A549 (cell line): ENCODE results near the gene ESR2. TPM values are rescaled to one million over a fixed set of nuclear protein-coding genes. Genes with fewer than 3 reads are reported as not detected.

Experiments used
- ATAC-seq, 2 experiments: fragments of 200-7000 bp in 1 of 2; fragments of >200 bp in 1 of 2; cut with Nextera tagmentation in 1 of 2; cut with Tn5 transposase in 1 of 2; 3 replicates each; pipeline versions ENCODE4 v1.8.0 to v1.9.1; 2018 to 2020; ENCODE audit warnings: mild to moderate bottlenecking in 1 of 2, moderate library complexity in 1 of 2
- CTCF ChIA-PET: fragments of 300-600 bp; sonication (Branson Sonifier 250); formaldehyde crosslinking; extraction: SDS; loops from one replicate; lab custom pipeline; 2021; ENCODE audit warnings: antibody characterized with exemption, inconsistent platforms; lab: Yijun Ruan, JAX
- POLR2A ChIA-PET: fragments of 350-600 bp; formaldehyde crosslinking; extraction: SDS; loops from one replicate; lab custom pipeline; 2021; ENCODE audit warnings: antibody characterized with exemption, inconsistent platforms; lab: Yijun Ruan, JAX
- DNase-seq, 2 experiments: peaks; one replicate each; pipeline versions ENCODE4 v3.0.0 to v3.0.0-alpha.2; 2011 to 2016; ENCODE audit warnings: low read depth in 1 of 2, low spot score in 1 of 2
- FAIRE-seq: peaks from 2 replicates; lab custom pipeline; 2011; peaks lifted over from hg19 to GRCh38; lab: Jason Lieb, UNC
- H3K27ac ChIP-seq, 2 experiments: fragments of >200 bp; sonication (Bioruptor Twin); formaldehyde crosslinking; 3 replicates each; pipeline ENCODE4 v1.5.1; 2016 to 2017
- H3K4me1 ChIP-seq: fragments of >200 bp; sonication (Bioruptor Twin); formaldehyde crosslinking; 3 replicates; pipeline ENCODE4 v1.6.1; 2016
- H3K4me2 ChIP-seq: fragments of >200 bp; sonication (Bioruptor Twin); formaldehyde crosslinking; 3 replicates; pipeline ENCODE4 v1.6.1; 2016
- H3K4me3 ChIP-seq: fragments of >200 bp; sonication (Bioruptor Twin); formaldehyde crosslinking; 3 replicates; pipeline ENCODE4 v1.5.1; 2016
- H3K9me3 ChIP-seq: fragments of >200 bp; sonication (Bioruptor Twin); formaldehyde crosslinking; 3 replicates; pipeline ENCODE4 v1.6.1; 2016
- CHD2 ChIP-seq: fragments of 150-350 bp; IDR thresholded peaks from 2 replicates; pipeline ENCODE4 v1.6.1; 2014; ENCODE audit warnings: low read length; ENCODE audit not compliant: partially characterized antibody
- EHMT2 ChIP-seq: fragments of 200-600 bp; sonication (generic); IDR thresholded peaks from 2 replicates; pipeline ENCODE4 v1.6.1; 2016; ENCODE audit warnings: antibody characterized with exemption, low read depth, mild to moderate bottlenecking, moderate library complexity
- ESRRA ChIP-seq: fragments of 150-350 bp; IDR thresholded peaks from 2 replicates; pipeline ENCODE4 v1.6.1; 2014; ENCODE audit warnings: mild to moderate bottlenecking, low read length, borderline replicate concordance
- FOSB ChIP-seq: fragments of 250-450 bp; sonication (Bioruptor Pico); IDR thresholded peaks from 2 replicates; pipeline ENCODE4 v1.5.0; 2020; ENCODE audit warnings: mild to moderate bottlenecking, moderate library complexity
- FOSL2 ChIP-seq, 2 experiments: fragments of 450-650 bp in 1 of 2; fragments of >200 bp in 1 of 2; sonication (Bioruptor Twin) in 1 of 2; formaldehyde crosslinking; IDR thresholded peaks; 2 replicates each; pipeline versions ENCODE4 v1.5.0 to v1.6.1; 2016 to 2020; ENCODE audit warnings: mild to moderate bottlenecking in 1 of 2, moderate library complexity in 1 of 2
- FOXS1 ChIP-seq: fragments of 250-450 bp; sonication (Bioruptor Pico); IDR thresholded peaks from 2 replicates; pipeline ENCODE4 v1.5.0; 2020; ENCODE audit warnings: mild to moderate bottlenecking, moderate library complexity
- HDAC2 ChIP-seq: fragments of 200-600 bp; sonication (generic); IDR thresholded peaks from 2 replicates; pipeline ENCODE4 v1.6.1; 2016
- HOXA7 ChIP-seq: fragments of 250-450 bp; sonication (Bioruptor Pico); IDR thresholded peaks from 2 replicates; pipeline ENCODE4 v1.5.0; 2020; ENCODE audit warnings: mild to moderate bottlenecking, moderate library complexity
- JUNB ChIP-seq: fragments of >200 bp; sonication (Bioruptor Twin); formaldehyde crosslinking; IDR thresholded peaks from 2 replicates; pipeline ENCODE4 v1.6.1; 2016
- KDM1A ChIP-seq: fragments of 200-600 bp; sonication (generic); IDR thresholded peaks from 2 replicates; pipeline ENCODE4 v1.6.1; 2016; ENCODE audit warnings: low read depth, mild to moderate bottlenecking
- MAFK ChIP-seq: fragments of 450-650 bp; IDR thresholded peaks from 2 replicates; pipeline ENCODE4 v1.6.1; 2014; ENCODE audit not compliant: partially characterized antibody
- NFE2L2 ChIP-seq: fragments of 150-350 bp; conservative IDR thresholded peaks from 2 replicates; pipeline ENCODE4 v1.6.1; 2014; ENCODE audit warnings: low read length
- NPAS2 ChIP-seq: fragments of 250-450 bp; sonication (Bioruptor Pico); IDR thresholded peaks from 2 replicates; pipeline ENCODE4 v1.8.0; 2022; ENCODE audit warnings: mild to moderate bottlenecking, moderate library complexity, borderline replicate concordance
- RAD21 ChIP-seq, 2 experiments: fragments of >200 bp in 1 of 2; sonication (Bioruptor Twin) in 1 of 2; formaldehyde crosslinking in 1 of 2; IDR thresholded peaks in 1 of 2; conservative IDR thresholded peaks in 1 of 2; 2 replicates in 1 of 2; 3 replicates in 1 of 2; pipeline ENCODE4 v1.6.1; 2012 to 2018; ENCODE audit warnings: inconsistent platforms in 1 of 2
- RCOR1 ChIP-seq: fragments of 150-350 bp; IDR thresholded peaks from 2 replicates; pipeline ENCODE4 v1.6.1; 2014; ENCODE audit warnings: antibody characterized with exemption, low read length, low read depth
- ZC3H11A ChIP-seq: fragments of 450-650 bp; IDR thresholded peaks from 2 replicates; pipeline ENCODE4 v1.6.1; 2014; ENCODE audit warnings: antibody characterized with exemption, mild to moderate bottlenecking
- ZFP36 ChIP-seq: fragments of 450-650 bp; IDR thresholded peaks from 2 replicates; pipeline ENCODE4 v1.6.1; 2014; ENCODE audit warnings: borderline replicate concordance; ENCODE audit not compliant: partially characterized antibody
- WGBS: methylation state at CpG from one replicate; pipeline ENCODE4 v1.1.6; 2017; ENCODE audit errors: missing lambda C conversion rate; 5-methylcytosine and 5-hydroxymethylcytosine counted together
- polyA plus RNA-seq, 4 experiments: library from polyadenylated mRNA; depleted of rRNA in 3 of 4; stranded (reverse); fragments of >200 nt; fragmentation: RNase III in 1 of 4; extraction: RNeasy Plus Mini Kit Qiagen cat#74134 plus additional on column Dnase treatment in 1 of 4; gene quantifications; 2 replicates in 3 of 4; 3 replicates in 1 of 4; pipeline ENCODE4 v1.2.3, GENCODE V29; 2011 to 2017
- TF ChIP-seq, protein P1 (sequence below): fragments of 250-450 bp; sonication (Bioruptor Pico); IDR thresholded peaks from 2 replicates; pipeline ENCODE4 v1.5.0; 2020; ENCODE audit warnings: low read depth, mild to moderate bottlenecking, moderate library complexity
- TF ChIP-seq, protein P2 (sequence below): fragments of 250-450 bp; sonication (Bioruptor Pico); IDR thresholded peaks from 2 replicates; pipeline ENCODE4 v1.5.0; 2021; ENCODE audit warnings: mild to moderate bottlenecking, moderate library complexity, borderline replicate concordance
- TF ChIP-seq, protein P3 (sequence below): IDR thresholded peaks from 2 replicates; pipeline ENCODE4 v1.6.1; 2012

The ESR2 gene
- polyA plus RNA-seq, 2 of the 4 experiments (the other 2 are of a cell fraction) = 0.05 to 0.06 TPM

DNA sequence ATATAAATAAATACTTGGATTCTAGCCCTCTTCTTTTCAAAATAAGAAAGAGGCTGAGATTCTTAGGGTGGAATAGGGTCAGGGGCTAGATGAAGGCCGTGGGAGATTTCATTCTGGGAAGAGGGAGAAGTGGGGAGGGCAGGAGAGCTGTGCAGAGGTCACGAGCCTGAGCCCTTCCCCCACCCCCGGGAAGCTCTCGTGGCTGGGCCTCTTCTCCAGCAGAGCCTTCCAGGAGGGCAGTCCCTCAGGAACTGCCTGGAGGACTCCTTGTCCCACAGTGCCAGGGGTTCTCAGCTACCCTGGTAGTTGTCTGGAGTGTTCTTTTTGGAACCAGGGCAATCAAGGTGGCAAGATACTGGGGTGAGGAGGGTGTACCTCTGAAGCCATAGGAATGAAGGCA is 94.0 kb downstream of the ESR2 start:
- 64% methylated on average over 4 of the region's 4 CpGs for WGBS
- FAIRE-seq = no peak
- POLR2A ChIA-PET = no interaction called here
- CTCF ChIA-PET = interaction anchor here (0.6 to 1.1 kb wide), 3 partner anchors 31 to 279 kb away, joined by 3 to 4 read pairs (median 4); no protein-coding TSS in a partner anchor
- H3K4me1 ChIP-seq = no peaks in the 10 kb centered on the region
- H3K9me3 ChIP-seq = no peaks in the 10 kb centered on the region
- TF ChIP-seq ZC3H11A (no peak), FOSB (CRISPR knock-in tag) (no peak)
- TF ChIP-seq, protein P1, sequence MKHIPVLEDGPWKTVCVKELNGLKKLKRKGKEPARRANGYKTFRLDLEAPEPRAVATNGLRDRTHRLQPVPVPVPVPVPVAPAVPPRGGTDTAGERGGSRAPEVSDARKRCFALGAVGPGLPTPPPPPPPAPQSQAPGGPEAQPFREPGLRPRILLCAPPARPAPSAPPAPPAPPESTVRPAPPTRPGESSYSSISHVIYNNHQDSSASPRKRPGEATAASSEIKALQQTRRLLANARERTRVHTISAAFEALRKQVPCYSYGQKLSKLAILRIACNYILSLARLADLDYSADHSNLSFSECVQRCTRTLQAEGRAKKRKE (CRISPR knock-in tag) = no peak
- TF ChIP-seq, all 56 proteins: peak for 0
- Histone ChIP-seq H3K27ac (no peak overlapping the region), H3K4me2 (no peak overlapping the region), H3K4me3 (no peak overlapping the region)
- DNase-seq = no peak
- ATAC-seq = no peak

DNA sequence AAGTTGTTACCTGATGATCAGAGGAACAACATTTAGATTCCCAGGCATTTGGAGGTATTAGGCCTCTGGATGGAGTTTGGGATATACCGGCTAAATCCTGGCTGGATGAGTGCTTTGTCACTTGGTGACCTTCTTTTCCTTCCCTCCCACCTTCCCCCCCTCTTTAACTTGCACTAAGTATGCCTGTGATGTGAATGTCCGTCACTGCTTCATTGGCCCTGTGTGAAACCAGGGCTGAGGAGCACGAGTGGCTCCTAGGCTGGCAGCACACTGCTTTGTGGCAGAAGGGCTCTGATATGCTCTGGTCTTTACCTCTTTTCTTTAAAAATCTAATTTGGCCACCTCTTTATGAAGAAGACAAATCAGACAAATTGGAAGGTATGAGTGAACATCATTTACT is 95.7 kb downstream of the ESR2 start:
- Histone ChIP-seq H3K4me3 (no peak overlapping the region), H3K4me2 (no peak overlapping the region), H3K4me1 (peaks cover 15% of the 10 kb centered on the region), H3K27ac (no peak overlapping the region), H3K9me3 (no peaks in the 10 kb centered on the region)
- FAIRE-seq (no peak), ATAC-seq (no peak), DNase-seq (no peak)
- TF ChIP-seq HDAC2 = no peak
- no peak for TF ChIP-seq ESRRA
- TF ChIP-seq FOSL2 (IDR thresholded peaks at IDR 0.05) = no peak
- no peak for TF ChIP-seq FOSL2 (CRISPR knock-in tag; IDR thresholded peaks at IDR 0.05)
- TF ChIP-seq MAFK = no peak
- no peak for TF ChIP-seq KDM1A
- TF ChIP-seq NPAS2 = no peak
- TF ChIP-seq, protein P2, sequence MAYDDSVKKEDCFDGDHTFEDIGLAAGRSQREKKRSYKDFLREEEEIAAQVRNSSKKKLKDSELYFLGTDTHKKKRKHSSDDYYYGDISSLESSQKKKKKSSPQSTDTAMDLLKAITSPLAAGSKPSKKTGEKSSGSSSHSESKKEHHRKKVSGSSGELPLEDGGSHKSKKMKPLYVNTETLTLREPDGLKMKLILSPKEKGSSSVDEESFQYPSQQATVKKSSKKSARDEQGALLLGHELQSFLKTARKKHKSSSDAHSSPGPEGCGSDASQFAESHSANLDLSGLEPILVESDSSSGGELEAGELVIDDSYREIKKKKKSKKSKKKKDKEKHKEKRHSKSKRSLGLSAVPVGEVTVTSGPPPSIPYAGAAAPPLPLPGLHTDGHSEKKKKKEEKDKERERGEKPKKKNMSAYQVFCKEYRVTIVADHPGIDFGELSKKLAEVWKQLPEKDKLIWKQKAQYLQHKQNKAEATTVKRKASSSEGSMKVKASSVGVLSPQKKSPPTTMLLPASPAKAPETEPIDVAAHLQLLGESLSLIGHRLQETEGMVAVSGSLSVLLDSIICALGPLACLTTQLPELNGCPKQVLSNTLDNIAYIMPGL (CRISPR knock-in tag) = no peak
- ChIA-PET POLR2A (no interaction called here), CTCF (interaction anchor here (1.1 kb wide), 1 partner anchor 10 kb away, joined by 3 read pairs; no protein-coding TSS in a partner anchor)
- 94% methylated on average over 3 of the region's 3 CpGs for WGBS

DNA sequence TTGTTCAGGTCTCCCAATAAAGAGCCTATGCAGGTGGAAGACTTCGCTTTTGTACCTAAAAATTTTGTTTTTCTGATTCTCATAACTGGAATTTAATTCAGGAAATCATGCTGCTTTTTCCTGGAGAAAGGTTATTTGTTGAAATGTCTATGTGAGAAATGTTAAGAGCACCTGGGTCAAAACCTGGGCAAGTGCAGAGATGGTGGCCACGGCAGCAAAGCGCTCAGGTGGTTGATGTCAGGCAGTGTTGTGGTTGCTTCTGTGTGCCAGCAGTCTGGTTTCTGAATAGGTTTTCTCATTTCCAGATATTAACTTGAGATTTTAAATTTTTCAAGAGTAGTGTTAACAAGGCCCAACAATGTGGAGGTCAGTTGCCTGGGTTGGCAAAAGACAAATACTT is 96.2 kb downstream of the ESR2 start:
- DNase-seq (no peak), ATAC-seq (no peak), FAIRE-seq (no peak)
- peaks cover 16% of the 10 kb centered on the region for H3K4me1 ChIP-seq
- no peak for TF ChIP-seq RAD21 (conservative IDR thresholded peaks at IDR 0.05 in 1 of 2, IDR thresholded peaks at IDR 0.05 in 1 of 2)
- no peak for TF ChIP-seq ZFP36
- TF ChIP-seq NPAS2 = no peak
- TF ChIP-seq, protein P3, sequence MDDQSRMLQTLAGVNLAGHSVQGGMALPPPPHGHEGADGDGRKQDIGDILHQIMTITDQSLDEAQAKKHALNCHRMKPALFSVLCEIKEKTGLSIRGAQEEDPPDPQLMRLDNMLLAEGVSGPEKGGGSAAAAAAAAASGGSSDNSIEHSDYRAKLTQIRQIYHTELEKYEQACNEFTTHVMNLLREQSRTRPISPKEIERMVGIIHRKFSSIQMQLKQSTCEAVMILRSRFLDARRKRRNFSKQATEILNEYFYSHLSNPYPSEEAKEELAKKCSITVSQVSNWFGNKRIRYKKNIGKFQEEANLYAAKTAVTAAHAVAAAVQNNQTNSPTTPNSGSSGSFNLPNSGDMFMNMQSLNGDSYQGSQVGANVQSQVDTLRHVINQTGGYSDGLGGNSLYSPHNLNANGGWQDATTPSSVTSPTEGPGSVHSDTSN = no peak
- no peak for TF ChIP-seq RCOR1
- no peak for TF ChIP-seq HOXA7
- no peak for TF ChIP-seq EHMT2
- TF ChIP-seq CHD2 = no peak
- TF ChIP-seq NFE2L2 = no peak
- TF ChIP-seq FOSB (CRISPR knock-in tag) = no peak
- no peak for TF ChIP-seq MAFK
- TF ChIP-seq, protein P1 (CRISPR knock-in tag) = no peak
- TF ChIP-seq FOXS1 (CRISPR knock-in tag) = no peak
- TF ChIP-seq JUNB = no peak
- ChIA-PET CTCF (no interaction called here), POLR2A (no interaction called here)
- no peak overlapping the region for H3K4me2 ChIP-seq
- H3K27ac ChIP-seq = no peak overlapping the region
- H3K4me3 ChIP-seq = no peak overlapping the region
- whole genome bisulfite sequencing = 84% methylated on average over 3 of the region's 3 CpGs
- H3K9me3 ChIP-seq = no peaks in the 10 kb centered on the region
